NCI-H1048 (cell line): ENCODE data around the gene FAAP100.

ENCODE experiments used
- DNase-seq: peaks from one replicate; lab custom pipeline; 2025; lab: John Stamatoyannopoulos, UW

Gene FAAP100

DNA sequence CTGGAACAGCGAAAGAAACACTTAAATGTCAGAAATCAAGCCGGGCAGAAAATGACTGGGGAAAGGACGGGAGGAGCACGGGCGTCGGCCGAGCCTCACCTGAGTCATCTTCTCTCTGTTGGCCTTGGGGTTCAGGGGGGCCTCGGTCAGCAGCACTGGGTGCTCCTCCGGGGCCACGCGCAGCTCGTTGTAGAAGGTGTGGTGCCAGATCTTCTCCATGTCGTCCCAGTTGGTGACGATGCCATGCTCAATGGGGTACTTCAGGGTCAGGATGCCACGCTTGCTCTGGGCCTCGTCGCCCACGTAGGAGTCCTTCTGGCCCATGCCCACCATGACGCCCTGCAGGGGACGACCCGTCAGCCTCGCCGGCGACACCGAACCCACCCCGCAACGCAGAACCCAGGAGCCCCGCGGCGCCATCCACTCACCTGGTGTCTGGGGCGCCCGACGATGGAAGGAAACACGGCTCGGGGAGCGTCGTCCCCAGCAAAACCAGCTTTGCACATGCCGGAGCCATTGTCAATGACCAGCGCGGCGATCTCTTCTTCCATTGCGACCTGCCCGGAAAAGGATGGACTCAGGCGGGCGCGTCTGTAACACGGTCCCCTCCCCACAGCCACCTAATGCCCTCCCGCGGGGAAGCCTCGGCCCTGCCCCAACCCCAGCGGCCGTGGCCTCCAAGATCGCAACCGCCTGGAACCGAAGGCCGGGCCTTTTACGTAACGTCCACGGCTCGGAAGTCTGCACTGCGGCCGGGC is 40.2 kb downstream of the FAAP100 start:
- DNase-seq: no peak

DNA sequence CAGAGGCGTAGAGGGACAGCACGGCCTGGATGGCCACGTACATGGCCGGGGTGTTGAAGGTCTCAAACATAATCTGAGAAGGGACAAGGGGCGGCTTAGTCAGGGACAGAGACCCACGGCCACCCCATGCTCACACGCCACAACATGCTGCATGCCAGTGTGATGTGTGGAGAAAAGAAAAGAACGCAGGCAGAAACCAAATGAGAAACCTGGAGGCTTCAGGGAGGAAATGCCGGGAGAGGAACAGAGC is 40.7 kb downstream of the FAAP100 start:
- no peak for DNase-seq

DNA sequence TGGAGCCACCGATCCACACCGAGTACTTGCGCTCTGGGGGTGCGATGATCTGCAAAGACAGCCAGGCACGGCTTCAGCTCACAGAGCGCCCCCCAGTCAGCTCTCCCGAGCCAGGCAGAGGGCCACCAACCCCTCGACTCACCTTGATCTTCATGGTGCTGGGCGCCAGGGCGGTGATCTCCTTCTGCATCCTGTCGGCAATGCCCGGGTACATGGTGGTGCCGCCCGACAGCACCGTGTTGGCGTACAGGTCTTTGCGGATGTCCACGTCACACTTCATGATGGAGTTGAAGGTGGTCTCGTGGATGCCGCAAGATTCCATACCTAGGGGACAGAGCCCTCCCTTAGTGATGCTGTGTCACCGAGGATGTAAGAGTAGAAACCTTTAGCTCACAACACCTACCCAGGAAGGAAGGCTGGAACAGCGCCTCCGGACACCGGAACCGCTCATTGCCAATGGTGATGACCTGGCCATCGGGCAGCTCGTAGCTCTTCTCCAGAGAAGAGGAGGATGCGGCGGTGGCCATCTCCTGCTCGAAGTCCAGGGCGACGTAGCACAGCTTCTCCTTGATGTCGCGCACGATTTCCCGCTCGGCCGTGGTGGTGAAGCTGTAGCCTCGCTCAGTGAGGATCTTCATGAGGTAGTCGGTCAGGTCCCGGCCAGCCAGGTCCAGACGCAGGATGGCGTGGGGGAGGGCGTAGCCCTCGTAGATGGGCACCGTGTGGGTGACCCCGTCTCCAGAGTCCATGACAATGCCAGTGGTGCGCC is 41.2 kb downstream of the FAAP100 start:
- no peak for DNase-seq

DNA sequence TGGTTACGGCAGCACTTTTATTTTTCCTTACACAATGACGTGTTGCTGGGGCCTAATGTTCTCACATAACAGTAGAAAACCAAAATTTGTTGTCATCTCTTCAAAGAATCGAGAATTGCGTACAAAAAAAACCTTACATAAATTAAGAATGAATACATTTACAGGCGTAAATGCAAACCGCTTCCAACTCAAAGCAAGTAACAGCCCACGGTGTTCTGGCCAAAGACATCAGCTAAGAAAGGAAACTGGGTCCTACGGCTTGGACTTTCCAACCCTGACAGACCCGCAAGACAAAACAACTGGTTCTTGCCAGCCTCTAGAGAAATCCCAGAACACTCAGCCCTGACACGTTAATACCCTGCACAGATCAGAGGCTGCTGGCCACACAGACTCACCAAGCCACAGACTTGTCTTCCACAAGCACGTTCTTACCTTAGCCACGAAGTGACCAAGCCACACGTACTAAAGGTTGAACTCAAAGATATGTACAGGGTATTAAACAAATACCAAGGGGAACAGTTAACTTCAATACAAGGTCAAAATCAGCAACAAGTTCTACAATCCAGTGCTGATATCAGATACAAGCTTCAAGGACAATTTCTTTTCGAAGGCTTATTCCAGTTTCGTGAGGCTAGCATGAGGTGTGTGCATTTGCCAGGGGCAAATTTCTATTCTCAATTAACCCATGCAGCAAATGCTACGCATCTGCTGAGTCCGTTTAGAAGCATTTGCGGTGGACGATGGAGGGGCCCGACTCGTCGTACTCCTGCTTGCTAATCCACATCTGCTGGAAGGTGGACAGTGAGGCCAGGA is 42.0 kb downstream of the FAAP100 start:
- no peak for DNase-seq

DNA sequence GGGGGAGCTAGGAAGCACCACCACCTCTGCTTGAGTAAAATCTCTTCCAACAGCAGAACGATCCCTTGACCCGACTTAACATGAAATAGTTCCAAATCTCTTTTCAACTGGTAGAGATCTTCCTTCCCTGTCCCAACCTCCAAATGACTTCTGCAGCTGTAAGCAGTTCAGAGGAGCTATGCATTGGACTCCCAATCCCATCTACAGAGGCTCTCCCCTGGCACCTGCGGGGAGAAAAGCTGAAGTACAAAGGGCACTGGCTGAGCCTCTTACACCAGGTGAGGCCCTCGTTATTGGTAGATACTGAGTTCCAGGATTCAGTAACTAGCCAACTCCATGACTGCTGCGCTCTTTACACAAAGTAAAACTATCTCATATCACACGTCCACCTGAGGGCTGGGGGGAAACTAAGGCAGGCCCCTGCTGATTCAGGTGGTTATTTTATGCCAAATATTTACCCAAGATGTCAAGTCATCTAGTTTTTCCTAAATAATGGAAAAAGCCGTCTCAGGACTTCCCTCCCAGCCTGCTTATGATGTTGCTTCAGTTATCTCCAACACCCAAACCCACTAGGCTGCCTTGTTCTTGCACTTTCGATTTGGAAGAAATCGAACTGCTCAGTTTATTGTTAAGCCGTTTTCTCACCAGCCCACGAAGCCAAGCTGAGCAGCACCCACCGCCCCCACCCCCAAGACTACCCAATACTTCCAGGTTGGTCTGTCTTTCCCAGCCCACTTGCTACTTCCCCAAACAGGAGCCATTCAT is 42.8 kb downstream of the FAAP100 start:
- DNase-seq: no peak

DNA sequence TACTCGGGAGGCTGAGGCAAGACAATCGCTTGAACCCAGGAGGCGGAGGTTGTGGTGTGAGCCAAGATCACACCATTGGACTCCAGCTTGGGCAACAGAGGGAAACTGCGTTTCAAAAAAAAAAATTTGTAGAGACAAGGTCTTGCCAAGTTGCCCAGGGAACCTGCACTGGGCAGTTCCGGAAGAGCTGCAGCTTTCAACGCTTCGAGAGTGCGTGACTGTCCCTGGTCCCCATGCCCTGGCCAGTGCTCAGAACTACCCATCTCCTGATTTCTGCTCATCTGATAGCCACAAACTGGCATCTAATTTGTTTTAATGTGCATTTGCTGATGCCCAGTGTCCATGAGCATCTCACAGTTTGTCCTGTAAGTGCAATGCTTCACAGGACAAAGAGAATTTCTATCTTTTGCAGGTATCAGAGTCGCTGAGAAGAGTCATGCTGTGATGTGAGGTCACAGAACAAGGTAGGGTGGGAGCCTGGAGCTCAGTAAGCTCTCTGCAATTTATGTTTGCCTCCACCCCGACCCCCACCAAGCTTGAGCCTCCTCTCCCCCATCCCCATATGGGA is 43.4 kb downstream of the FAAP100 start:
- no peak for DNase-seq

DNA sequence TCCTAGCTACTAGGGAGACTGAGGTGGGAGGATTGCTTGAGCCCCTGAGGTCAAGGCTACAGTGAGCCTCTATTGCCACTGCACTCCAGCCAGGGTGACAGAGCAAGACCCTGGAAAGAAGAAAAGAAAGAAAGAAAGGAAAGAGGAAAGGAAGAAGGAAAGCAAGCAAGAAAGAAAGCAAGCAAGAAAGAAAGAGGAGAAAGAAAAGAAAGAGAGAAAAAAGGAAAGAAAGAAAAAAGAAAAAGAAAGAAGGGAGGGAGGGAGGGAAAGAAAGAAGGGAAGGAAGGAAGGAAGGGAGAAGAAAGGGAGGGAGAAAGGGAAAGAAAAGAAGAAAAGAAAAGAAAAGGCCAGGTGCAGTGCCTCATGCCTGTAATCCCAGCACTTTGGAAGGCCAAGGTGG is 48.5 kb downstream of the FAAP100 start:
- DNase-seq: no peak

DNA sequence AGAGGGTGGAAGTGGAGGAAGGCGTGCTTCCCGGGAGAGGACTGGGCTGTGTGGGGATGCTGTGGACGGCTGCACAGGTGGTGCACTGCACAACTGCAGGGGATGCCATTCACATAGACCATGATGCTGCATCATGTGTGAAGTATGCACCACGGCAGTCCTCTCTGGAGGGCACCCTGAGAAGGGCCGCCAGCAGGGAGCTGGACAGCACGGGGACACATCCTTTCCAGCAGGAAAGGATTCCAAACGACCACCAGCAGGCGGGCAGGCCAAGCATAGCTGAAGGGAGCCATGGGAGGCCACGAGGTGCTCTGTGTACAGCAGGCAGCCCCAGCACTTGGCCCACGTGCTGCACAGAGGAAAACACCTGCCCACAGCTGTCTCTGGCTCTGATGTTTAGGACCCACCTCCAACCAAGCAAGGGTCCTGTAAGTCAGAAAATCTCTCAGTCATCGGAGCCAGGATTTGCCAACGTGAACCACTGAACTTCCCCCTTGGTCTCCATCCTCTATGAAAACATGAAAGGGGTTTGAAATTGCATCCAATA is 49.6 kb downstream of the FAAP100 start:
- DNase-seq: no peak

DNA sequence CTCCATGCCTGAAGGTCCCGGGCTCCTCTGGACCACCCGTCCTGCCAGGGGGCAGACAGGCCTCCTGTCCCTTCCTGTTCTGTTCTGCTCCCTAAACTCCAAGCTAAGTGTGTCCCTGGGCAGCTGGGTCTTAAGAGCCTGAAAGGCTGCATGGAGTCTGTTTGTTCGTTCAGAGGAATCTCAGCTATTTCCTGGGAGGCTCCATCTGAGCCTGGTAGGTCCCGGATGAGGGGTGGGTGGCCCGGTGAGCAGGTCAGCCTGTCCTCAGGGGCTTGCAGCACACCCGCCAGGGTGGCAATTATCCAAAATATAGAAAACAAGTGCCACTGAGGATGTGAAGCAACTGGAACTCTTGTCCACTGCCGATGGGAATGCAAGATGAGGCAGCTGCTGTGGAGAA is 52.1 kb downstream of the FAAP100 start:
- DNase-seq: no peak

DNA sequence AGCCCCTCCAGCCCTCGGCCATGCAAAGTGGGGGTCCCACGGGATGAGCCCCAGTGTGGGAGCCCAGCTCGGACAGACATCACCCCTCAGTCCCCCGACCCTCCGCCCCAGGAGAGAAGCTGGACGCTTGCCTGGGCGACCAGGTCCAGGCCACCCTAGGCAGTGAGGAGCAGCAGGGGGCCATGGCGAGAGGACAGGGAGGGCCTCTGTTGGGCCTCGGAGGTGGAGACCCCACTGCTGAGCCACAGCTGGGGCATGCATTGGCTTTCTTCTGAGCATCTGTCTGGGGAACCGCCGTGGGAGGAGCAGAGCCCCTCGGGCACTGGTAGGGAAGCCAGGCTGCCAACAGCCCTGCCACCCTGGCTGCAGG is 52.6 kb downstream of the FAAP100 start:
- DNase-seq: no peak

DNA sequence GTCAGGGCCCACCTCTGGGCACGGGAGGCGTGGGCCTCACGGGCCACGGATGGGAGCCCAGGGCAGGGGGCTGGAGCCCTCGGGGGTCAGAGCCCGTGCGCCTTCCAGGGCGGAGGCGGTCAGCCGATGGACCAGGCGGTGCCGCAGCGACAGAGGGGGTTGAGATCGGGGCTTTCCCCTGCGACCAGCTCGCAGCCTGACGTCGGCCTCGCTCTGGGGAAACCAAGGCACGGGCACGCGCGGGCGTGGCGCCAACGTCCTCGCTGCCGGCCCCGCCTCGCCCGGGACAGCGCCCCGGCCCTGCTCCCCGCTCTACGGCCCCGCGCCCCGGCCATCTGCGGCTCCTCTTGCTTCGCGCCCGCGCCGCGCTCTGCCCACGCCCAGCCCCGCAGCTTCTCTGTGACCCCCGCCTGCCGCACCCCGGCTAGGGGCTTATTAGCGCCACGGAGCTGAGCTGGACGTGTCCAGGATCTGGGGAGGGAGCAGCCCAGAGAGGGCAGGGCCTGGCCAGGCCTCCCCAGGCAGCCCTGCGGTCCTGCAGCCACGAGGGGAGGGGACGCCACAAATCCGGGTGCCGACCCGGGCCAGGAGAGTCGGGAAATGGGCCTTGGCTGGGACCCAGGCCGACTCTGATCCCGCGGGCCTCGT is 53.1 kb downstream of the FAAP100 start:
- no peak for DNase-seq

DNA sequence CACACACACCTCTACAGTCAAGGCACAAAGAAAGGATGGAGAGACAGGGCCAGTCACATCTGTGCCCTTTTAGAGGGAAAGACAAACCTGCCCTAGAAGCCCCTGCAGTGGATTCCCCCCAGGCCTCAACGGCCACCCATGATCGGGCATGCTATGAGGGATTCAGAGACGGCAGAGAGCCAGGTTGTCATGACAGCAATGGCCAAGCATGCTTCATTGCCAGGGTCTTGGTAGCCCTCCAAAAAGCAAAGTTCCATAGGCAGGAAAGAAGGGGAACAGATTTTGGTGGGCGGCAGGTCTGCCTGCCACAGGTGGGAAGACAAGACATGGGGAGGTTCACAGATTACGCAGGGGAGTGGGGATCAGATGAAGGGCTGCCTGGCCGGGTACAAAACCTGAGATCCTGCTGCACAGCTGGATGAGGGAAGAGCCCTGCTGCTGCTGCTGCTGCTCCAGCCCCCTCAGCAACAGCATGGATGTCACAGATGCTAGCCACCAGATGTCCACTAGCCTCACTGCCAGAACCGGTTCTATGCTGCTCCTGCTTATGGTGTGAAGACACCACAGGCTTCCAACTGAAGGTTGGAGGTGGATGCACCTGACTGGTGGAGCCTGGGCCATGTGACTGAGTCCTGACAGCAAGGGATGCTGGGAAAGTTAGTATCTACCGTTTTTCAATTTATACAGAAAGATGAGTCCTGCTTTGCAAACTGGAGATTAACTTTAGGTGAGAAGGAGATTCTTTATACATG is 57.4 kb downstream of the FAAP100 start:
- no peak for DNase-seq

DNA sequence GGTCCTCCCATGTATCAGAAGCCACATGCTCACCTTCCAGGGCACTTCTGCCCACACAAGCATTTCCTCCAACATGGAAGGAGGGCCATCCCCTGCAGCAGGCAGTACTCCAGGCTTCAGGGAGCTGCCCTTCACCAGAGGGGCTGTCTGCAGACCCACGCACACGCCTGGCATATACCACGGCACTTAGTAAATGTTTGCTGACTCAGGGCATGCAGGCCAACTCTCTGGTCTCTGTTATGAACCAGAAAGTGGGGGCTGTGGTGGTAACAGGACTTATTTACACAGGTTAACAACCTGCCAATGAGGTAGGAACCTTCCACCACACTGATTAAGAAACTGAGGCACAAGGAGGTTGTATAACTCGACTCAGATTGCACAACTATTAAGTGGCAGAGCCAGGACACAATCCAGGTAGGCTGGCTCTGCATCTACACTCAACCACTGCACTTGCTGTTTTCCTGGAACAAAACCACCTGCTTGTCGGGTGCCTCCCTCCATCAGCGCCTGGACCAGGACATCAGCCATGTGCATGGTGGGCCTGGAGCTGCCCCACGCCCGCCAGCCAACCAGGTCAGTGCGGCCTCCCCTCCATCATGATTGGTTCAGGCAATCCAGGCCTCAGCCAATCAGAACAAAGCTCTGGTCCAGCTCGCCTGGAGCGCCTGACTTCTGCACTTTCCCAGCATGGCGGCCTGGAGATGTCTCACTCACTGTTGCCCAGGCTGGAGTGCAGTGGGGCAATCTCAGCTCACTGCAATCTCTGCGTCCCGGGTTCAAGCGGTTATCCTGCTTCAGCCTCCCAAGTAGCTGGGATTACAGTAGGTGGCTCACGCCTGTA is 58.7 kb downstream of the FAAP100 start:
- DNase-seq: no peak

DNA sequence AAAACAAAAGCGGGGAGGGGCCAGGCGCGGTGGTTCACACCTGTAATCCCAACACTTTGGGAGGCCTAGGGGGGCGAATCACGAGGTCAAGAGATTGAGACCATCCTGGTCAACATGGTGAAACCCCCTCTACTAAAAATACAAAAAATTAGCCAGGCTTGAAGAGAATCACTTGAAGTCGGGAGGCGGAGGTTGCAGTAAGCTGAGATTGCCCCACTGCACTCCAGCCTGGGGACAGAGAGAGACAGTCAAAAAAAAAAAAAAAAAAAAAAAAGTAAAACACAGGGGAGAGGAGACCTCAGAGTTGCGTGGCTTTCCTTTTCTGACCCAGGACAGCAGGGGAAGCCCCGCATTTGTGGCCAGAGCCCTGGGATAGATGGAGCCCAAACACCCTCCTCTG is 59.4 kb downstream of the FAAP100 start:
- DNase-seq: no peak

DNA sequence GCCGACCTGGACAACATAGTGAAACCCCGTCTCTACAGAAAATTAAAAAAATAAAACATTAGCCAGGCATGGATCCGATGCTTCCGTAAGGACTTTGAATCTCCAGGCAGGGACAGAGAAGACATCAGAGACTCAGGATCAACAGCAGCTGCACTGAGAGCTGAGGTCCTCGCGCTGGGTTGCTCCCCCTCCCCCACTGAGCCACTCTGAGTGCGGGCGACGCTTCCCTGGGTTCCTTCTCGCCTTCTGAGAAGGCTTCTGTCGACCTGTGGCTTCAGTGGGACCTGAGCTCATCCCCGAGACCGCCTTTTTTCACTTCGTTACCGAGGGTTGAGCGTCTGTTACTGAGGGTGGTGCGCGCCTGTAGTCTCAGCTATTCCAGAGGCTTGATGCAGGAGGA is 60.0 kb downstream of the FAAP100 start:
- no peak for DNase-seq

DNA sequence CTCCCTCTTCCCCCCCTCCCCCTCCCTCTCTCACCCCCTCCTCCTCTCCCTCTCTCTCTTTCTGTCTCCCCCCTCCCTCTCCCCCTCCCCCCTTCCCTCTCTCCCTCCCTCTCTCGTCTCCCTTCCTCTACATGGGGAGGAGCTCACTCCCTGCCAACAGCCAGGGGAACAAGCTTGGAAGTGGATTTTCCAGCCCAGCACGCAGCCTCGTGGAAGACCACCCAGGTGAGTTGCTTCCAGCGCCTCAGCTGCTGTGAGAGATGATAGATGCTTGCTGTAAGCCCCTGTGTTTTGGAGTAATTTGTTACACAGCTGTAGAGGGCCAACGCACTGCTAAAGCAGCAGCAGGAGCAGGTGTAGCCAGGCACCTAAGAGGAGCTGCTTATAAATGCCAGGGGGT is 60.4 kb downstream of the FAAP100 start:
- no peak for DNase-seq

DNA sequence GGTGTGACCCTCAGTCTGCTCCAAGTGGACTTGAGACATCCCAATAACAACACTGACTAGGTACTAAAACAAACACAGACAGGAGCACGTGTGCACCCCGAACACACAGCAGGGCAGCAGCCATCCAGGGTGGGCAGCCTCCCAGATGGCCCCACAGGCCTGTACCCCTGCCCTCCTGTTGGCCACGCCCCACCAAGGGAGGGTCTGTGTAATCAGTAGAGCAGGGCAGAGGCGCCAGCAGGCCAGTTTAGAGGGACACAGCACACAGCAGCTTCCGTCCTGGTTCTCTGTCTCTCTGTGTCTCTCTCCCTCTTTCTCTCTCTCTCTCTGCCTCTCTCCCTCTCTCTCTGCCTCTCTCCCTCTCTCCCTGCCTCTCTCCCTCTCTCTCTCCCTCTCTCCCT is 61.0 kb downstream of the FAAP100 start:
- DNase-seq: no peak

DNA sequence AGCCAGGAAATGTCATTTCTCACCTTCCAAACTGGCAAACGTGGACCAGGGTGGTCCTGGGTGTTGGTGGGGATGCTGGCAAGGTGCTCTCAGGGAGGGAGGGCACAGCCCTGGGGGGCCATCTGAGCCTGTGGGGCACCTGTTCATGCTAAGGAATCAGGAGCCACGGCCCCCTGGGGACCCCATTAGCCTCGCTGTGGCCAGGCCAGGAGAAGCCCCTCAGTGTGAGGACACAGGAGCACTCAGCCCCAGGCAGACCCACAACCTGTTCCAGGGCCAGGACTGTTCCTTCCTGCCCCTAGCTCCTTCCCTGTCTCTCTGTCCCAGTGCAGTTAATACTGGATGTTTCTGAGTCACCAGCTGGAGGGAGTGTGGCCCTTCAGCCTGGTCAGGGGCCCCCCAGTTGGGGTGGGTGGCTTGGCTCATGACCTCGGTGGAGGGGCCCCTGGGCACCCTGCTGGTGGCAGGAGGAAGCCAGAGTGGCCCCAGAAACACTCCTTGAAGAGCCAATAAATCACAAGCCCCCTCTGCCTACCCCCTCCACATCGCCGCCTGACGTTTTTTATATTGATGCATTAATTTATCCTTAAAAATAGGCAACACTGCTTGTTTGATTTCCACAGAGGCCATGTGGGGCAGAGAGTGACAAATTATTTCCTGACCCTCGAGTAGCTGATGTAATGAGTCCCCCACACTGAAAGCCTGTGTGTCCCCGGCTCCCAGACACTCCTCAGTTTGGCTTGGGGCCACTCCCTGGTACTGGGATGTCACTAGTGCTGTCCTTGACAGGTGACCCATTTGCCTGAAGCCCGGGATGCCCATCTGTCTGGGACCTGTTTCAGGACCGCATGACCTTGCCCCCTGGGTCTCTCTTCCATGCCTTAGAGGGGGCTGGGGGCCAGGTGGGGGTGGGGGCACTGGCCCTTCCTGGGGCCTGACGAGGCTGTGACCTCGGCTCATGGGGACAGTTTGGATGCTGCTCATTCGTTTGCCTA is 61.9 kb downstream of the FAAP100 start:
- DNase-seq: no peak
